ENCODE measurements around the gene CHRM1. TPM values are rescaled to one million over a fixed set of nuclear protein-coding genes. Genes with fewer than 3 reads are reported as not detected.
"Not testable (repeated sequence)": the region's sequence is repeated elsewhere in the genome, so short reads cannot be mapped to it uniquely, and the experiment has no call there.

The CHRM1 gene
- total RNA-seq, 2 experiments from 2014 or later, result not detected

DNA sequence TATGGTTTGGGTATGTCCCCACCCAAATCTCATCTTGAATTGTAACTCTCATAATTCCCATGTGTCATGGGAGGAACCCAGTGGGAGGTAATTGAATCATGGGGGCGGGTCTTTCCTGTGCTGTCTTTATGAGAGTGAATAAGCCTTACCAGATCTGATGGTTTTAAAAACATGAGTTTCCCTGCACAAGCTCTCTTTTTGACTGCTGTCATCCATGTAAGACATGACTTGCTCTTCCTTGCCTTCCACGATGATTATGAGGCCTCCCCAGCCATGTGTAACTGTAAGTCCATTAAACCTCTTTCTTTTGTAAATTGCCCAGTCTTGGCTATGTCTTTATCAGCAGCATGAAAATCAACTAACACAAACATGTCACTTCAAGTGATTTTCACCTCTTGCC lies 16.4 kb upstream of the CHRM1 start:
- H3K27me3 Mint-ChIP-seq; ATAC-seq; H3K4me1 Mint-ChIP-seq; POLR2A ChIA-PET; H3K27ac Mint-ChIP-seq; intact Hi-C loops (cut with DNase I, micrococcal nuclease); H3K9me3 Mint-ChIP-seq (ENCODE audit: low read depth); DNase-seq; H3K4me3 Mint-ChIP-seq; H3K36me3 Mint-ChIP-seq (ENCODE audit: low read depth): not testable (repeated sequence)
- CTCF ChIA-PET, result interaction anchor here (0.6 to 1.2 kb wide), 3 partner anchors 32 to 253 kb away, joined by 3 to 4 read pairs (median 3); no protein-coding TSS in a partner anchor

DNA sequence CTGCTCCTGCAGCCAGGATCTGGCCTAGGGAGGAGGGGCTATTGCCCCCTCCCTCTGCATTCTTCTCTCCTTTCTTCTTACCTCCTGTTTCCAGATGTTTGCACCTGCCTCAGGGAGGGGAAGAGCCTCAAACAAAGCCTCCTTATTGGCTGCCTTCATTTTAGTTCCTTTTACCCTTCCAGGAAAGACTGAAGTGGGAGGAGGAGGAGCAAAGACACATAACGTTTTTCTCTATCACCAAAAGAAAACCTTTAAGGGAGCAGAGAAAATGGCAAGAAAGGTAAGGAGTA lies 13.3 kb upstream of the CHRM1 start:
- Mint-ChIP-seq H3K9me3 (ENCODE audit: low read depth) (peaks cover 4% of the 10 kb centered on the region), H3K27ac (no peak overlapping the region), H3K36me3 (ENCODE audit: low read depth) (peaks cover 1% of the 10 kb centered on the region), H3K27me3 (peaks cover 25% of the 10 kb centered on the region), H3K4me3 (no peak overlapping the region), H3K4me1 (peaks cover 4% of the 10 kb centered on the region)
- ATAC-seq (no peak), DNase-seq (no peak)
- ChIA-PET CTCF (interaction anchor here (0.6 kb wide), 1 partner anchor 29 kb away, joined by 3 read pairs; no protein-coding TSS in a partner anchor), POLR2A (no interaction called here)
- intact Hi-C loops (cut with DNase I, micrococcal nuclease), result no loop called here

DNA sequence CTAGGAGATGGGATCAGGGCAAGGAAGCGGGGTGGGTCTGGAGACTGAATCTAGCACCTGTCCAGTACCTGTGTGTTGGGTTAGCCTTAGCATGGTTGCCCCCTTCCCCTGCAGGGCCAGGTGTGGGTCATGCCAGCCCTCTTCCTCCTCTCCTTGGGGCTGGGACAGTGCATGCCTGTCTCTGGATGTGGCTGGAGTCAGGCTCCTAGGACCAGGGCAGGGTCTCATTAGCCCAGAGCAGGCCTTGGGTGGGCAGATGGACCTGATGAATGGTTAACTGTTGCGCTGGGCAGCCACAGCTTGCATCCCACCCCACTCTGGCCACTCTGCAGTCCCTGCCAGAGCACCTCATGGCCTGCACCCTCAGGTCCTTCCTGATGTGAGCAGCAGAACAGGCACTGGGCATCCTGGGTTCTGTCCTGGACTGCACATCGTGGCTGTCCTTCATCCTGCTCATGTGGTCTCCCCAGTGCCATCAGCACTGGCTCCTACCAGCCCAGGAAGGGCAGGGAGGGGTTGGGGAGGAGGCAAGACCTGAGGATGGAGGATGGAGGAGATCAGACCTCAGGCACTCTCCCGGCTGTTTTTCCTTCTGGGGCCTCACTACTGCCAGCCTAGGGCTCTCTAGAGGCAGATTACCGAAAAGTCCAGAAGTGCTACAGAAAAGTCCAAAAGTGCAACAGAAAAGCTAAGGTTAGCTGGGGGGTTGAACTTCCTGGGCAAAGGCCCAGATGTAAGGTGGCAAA lies 12.8 kb upstream of the CHRM1 start:
- CTCF ChIA-PET, result interaction anchor here (0.6 kb wide), 1 partner anchor 28 kb away, joined by 3 read pairs; no protein-coding TSS in a partner anchor

DNA sequence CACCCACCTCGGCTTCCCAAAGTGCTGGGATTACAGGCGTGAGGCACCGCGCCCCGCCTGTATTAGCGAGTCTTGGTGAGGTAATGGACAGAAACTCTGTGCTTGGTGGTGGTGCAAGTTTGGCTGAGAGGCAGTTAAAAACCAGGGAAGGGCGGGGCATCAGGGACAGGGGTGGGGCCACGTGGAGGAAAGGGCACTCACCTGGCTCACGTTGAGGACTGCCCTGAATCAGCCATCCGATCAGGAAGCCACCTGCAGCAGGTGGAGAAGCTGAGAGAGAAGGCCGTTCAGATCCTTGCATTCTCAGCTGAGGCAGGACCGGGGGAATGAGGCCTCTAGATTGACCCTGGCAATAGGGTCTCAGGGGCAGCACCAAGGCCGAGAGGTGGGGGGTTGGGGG lies 12.1 kb upstream of the CHRM1 start:
- intact Hi-C loops (cut with DNase I, micrococcal nuclease), result no loop called here
- H3K27ac Mint-ChIP-seq, result no peak overlapping the region
- peaks cover 1% of the 10 kb centered on the region for H3K36me3 Mint-ChIP-seq (ENCODE audit: low read depth)
- no peak overlapping the region for H3K4me3 Mint-ChIP-seq
- peaks cover 4% of the 10 kb centered on the region for H3K4me1 Mint-ChIP-seq
- peaks cover 34% of the 10 kb centered on the region for H3K27me3 Mint-ChIP-seq
- DNase-seq (no peak), ATAC-seq (no peak)
- ChIA-PET CTCF (no interaction called here), POLR2A (no interaction called here)
- H3K9me3 Mint-ChIP-seq (ENCODE audit: low read depth), result peaks cover 4% of the 10 kb centered on the region

More for the DNA sequence above, 12.8 kb upstream of the CHRM1 start:
- ATAC-seq (no peak), DNase-seq (no peak)
- Mint-ChIP-seq H3K9me3 (ENCODE audit: low read depth) (peaks cover 4% of the 10 kb centered on the region), H3K27me3 (peaks cover 27% of the 10 kb centered on the region), H3K27ac (no peak overlapping the region), H3K36me3 (ENCODE audit: low read depth) (peaks cover 1% of the 10 kb centered on the region), H3K4me3 (no peak overlapping the region), H3K4me1 (peaks cover 4% of the 10 kb centered on the region)
- POLR2A ChIA-PET, result no interaction called here
- intact Hi-C loops (cut with DNase I, micrococcal nuclease), result no loop called here

DNA sequence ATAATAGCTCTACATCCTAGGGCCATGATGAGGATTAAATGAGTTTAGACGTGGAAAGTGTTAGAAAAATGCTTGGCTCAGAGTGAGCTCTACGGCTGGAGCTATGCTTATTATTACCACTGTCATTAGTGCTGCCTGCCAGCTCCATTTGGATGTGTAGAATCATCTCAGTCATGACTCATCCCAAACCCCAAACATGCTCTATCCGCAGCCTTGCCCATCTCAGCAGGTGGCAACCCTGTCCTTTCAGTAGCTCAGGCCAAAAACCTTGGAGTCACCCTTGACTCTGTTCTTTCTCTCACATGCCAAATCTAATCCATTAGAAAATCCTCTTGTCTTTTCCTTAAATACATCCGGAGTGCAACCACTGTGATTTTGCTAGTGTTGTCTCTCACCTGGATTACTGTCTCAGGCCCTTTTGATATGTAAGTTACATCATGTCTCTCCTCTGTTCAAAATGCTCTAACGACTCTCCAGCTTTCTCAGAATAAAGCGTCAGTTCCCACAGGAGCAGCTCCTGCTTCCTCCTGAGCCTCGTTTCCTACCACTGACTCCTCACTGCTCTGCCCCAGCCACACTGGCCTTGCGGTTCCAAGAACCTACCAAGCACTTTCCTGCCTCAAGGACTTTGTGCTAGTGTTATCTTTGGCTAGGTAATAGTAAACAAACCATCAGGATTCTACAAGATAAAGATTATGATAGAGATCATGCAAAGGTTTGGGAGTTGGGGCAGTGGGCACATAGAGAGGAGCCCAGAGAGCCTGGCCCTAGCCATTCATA lies 10.5 kb upstream of the CHRM1 start:
- peaks cover 46% of the 10 kb centered on the region for H3K27me3 Mint-ChIP-seq
- H3K27ac Mint-ChIP-seq, result no peak overlapping the region
- no peak overlapping the region for H3K4me3 Mint-ChIP-seq
- no peak for ATAC-seq
- ChIA-PET CTCF (interaction anchor here (0.8 to 1.2 kb wide), 3 partner anchors 25 to 90 kb away, joined by 3 to 5 read pairs (median 4); no protein-coding TSS in a partner anchor), POLR2A (no interaction called here)
- no peak for DNase-seq
- no peaks in the 10 kb centered on the region for H3K36me3 Mint-ChIP-seq (ENCODE audit: low read depth)
- no peaks in the 10 kb centered on the region for H3K9me3 Mint-ChIP-seq (ENCODE audit: low read depth)
- H3K4me1 Mint-ChIP-seq, result no peaks in the 10 kb centered on the region
- intact Hi-C loops (cut with DNase I, micrococcal nuclease), result no loop called here

DNA sequence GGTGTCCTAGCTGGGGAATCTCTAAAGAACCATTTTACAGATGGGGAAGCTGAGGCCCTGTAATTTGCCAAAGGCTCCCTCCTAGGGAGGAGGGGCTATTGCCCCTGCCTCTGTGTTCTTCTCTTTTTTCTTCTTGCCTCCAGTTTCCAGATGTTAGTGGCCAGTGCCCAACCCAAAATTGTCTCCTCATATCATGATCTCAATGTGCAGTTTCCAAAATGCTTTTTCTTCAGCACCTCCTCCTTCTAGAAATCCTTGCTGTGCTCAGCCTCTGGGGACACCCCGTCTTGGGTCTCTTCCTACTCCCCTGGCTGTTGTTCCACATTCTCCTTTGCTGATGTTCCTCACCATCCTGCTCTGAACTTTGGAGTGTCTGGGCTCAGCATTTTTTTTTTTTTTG lies 9.5 kb upstream of the CHRM1 start:
- no peak for DNase-seq
- Mint-ChIP-seq H3K9me3 (ENCODE audit: low read depth) (no peaks in the 10 kb centered on the region), H3K27ac (no peak overlapping the region), H3K36me3 (ENCODE audit: low read depth) (no peaks in the 10 kb centered on the region), H3K4me3 (no peak overlapping the region), H3K4me1 (peaks cover 6% of the 10 kb centered on the region), H3K27me3 (peaks cover 54% of the 10 kb centered on the region)
- intact Hi-C loops (cut with DNase I, micrococcal nuclease), result no loop called here
- POLR2A ChIA-PET, result no interaction called here
- CTCF ChIA-PET, result interaction anchor here (0.7 to 1.0 kb wide), 2 partner anchors 24 to 536 kb away, joined by 4 to 5 read pairs; no protein-coding TSS in a partner anchor
- ATAC-seq, result no peak

DNA sequence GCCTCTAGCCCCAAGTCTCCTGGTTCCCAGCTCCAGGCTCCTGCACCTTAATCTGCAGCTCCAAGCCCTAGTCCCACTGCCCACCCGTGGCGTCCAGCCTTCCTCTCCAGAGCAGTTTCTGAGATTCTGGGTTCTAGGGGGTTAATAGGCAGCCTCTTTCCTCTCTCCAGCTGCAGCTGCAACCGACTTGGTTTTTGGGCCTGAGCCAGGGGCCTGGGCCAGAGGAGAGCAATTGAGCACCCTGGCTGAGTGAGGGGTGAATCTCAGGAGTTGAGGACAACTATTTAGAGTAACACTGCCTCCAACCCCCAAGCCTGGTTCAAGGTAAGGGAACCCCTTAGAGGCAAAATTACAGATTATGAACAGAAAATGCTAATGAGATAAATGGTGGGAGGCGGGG lies 9.0 kb upstream of the CHRM1 start:
- Mint-ChIP-seq H3K4me3 (no peak overlapping the region), H3K27me3 (peaks cover 59% of the 10 kb centered on the region), H3K4me1 (peaks cover 12% of the 10 kb centered on the region), H3K36me3 (ENCODE audit: low read depth) (no peaks in the 10 kb centered on the region), H3K27ac (no peak overlapping the region), H3K9me3 (ENCODE audit: low read depth) (no peaks in the 10 kb centered on the region)
- DNase-seq, result no peak
- intact Hi-C loops (cut with DNase I, micrococcal nuclease), result no loop called here
- no peak for ATAC-seq
- ChIA-PET POLR2A (no interaction called here), CTCF (interaction anchor here (0.7 kb wide), 1 partner anchor 535 kb away, joined by 4 read pairs; no protein-coding TSS in a partner anchor)

DNA sequence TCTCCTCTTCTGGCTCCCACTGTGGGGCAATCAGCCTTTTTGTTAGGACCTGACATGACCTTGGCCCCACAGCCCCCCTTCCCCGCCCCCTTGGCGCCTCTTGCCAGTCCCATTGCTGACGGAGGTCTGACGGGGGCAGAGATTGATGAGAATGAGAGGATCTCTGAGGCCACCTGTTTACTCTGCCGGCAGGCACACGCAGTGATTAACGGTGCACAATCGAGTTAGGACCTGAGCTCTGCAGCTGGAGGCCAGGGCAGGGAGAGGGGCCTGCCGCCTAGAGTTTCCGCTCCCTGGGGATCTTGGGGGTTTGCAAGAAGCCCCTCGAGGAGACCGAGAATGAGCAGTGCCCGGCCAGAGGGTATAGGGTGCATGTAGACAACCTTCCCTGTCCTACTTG lies 6.8 kb upstream of the CHRM1 start:
- no peak overlapping the region for H3K4me3 Mint-ChIP-seq
- ChIA-PET POLR2A (no interaction called here), CTCF (interaction anchor here (0.6 to 4.1 kb wide), 2 partner anchors 21 to 756 kb away, joined by 4 to 23 read pairs; no protein-coding TSS in a partner anchor)
- DNase-seq, result no peak
- H3K36me3 Mint-ChIP-seq (ENCODE audit: low read depth), result no peaks in the 10 kb centered on the region
- H3K4me1 Mint-ChIP-seq, result peaks cover 21% of the 10 kb centered on the region
- intact Hi-C loops (cut with DNase I, micrococcal nuclease), result loop anchor here in 1 of 2 experiments (5.0 kb wide), 1 partner anchor 49 kb away; no protein-coding TSS in a partner anchor
- no peak overlapping the region for H3K27ac Mint-ChIP-seq
- H3K27me3 Mint-ChIP-seq, result peaks cover 70% of the 10 kb centered on the region
- H3K9me3 Mint-ChIP-seq (ENCODE audit: low read depth), result no peaks in the 10 kb centered on the region
- no peak for ATAC-seq

DNA sequence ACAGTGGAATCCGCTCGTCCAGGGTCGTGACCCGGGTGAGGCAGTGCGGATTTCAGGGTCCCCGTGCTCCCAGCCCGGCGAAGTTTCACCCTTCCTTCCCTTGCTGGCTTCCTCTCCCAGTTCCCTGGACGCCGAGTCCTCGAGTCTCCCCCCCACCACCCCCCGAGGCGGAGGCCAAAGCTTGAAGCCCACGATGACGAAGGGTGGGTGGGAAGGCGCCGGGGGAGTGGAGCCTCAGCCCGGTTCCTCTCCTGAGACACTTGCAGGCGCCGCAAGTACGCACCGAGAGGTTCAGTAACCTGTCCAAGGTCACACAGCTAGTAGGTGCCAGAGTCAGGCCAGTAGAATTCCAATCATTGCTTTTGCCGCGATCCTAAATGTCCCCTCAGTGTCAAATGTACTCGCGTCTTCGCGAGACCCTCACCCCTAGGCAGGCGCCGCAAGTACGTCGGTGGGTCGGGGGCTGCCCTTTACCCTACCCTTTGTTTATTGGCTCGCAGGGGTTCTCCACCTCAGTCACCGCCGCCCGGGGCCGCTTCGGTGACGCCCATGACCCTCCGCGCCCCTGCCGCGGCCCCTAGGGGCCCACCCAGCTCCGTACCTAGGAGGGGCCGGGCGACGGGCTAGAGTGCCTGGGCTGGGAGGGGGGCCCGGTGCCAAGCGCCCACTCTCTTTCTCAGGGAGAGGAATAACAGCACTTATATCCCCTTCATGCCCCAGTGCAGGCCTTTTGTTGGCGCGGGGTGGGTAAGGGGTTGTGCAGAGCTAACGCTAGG lies 5.7 kb upstream of the CHRM1 start:
- H3K4me3 Mint-ChIP-seq, result no peak overlapping the region
- ChIA-PET POLR2A (no interaction called here), CTCF (interaction anchor here (0.8 to 4.1 kb wide), 3 partner anchors 20 to 279 kb away, joined by 3 to 23 read pairs (median 3); no protein-coding TSS in a partner anchor)
- H3K4me1 Mint-ChIP-seq, result peaks cover 30% of the 10 kb centered on the region
- no peak for ATAC-seq
- H3K27me3 Mint-ChIP-seq, result peaks cover 77% of the 10 kb centered on the region
- H3K27ac Mint-ChIP-seq, result no peak overlapping the region
- intact Hi-C loops (cut with DNase I, micrococcal nuclease), result loop anchor here in 1 of 2 experiments (5.0 kb wide), 1 partner anchor 50 kb away; no protein-coding TSS in a partner anchor
- DNase-seq, result no peak
- H3K9me3 Mint-ChIP-seq (ENCODE audit: low read depth), result no peaks in the 10 kb centered on the region
- no peaks in the 10 kb centered on the region for H3K36me3 Mint-ChIP-seq (ENCODE audit: low read depth)

DNA sequence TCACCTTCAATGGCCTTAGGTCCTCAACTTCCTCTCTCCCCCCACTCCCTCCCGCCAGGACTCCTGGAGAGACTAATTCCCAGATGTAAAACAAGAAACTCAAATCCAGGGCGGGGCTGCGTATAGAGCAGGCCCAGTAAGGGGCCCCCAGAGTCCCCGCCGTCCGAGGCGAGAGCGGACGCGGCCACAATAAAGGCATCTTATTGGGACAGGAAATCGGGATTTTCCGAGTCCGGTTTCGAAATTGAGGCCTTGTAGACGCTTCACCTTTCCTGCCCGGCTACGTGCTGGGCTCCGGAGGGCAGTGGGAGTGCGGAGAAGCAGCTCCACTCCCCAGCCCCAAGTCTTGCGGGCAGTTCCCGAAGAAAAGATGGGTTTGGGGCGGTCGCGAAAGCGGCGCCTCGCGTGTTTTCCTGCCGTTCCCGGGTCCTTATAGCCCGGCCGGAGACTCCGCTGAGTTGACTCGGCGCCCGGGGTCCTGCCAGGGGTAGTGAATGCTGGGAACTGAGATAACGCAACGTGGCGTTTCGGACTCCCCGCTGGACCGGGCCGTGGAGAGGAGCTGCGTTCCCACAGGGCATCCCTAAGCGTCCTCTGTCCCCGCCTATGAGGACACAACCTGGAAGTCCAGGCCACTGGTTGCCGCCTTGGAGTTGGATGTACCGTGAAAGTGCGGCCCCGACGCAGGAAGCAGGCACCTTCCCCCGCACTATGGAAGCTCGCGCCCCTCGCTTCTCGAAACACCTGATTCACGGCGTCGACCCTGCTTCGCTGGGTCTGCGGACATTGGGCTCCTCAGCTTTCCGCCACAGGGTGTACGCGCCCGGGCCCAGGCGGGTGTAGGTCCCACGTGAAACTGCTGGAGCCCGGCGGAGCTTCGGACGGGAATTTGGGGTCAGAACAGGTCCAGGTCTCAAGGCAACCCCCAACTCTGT lies 4.8 kb upstream of the CHRM1 start:
- no peaks in the 10 kb centered on the region for H3K9me3 Mint-ChIP-seq (ENCODE audit: low read depth)
- CTCF ChIA-PET, result interaction anchor here (0.8 to 4.1 kb wide), 3 partner anchors 19 to 280 kb away, joined by 3 to 23 read pairs (median 3); no protein-coding TSS in a partner anchor
- peak overlapping the region; percentile 23 for H3K4me3 Mint-ChIP-seq
- ATAC-seq (no peak), DNase-seq (peak; percentile 16)
- peaks cover 76% of the 10 kb centered on the region for H3K27me3 Mint-ChIP-seq
- H3K36me3 Mint-ChIP-seq (ENCODE audit: low read depth), result no peaks in the 10 kb centered on the region
- intact Hi-C loops (cut with DNase I, micrococcal nuclease), result loop anchor here in 1 of 2 experiments (5.0 kb wide), 1 partner anchor 51 kb away; no protein-coding TSS in a partner anchor
- POLR2A ChIA-PET, result interaction anchor here (0.6 kb wide), 1 partner anchor 31 kb away, joined by 3 read pairs; no protein-coding TSS in a partner anchor
- no peak overlapping the region for H3K27ac Mint-ChIP-seq
- H3K4me1 Mint-ChIP-seq, result peaks cover 32% of the 10 kb centered on the region

Measured in activated CD4-positive, alpha-beta T cell treated with anti-CD3 and anti-CD28 coated beads for 36 hours (primary cell).